PC-3 (cell line): ENCODE measurements around the gene FADS1. TPM values are rescaled to one million over a fixed set of nuclear protein-coding genes. Genes with fewer than 3 reads are reported as not detected.

Source experiments
- ATAC-seq: fragments of 200-7000 bp; cut with Tn5 transposase; 2 replicates; pipeline ENCODE4 v1.9.1; 2020; ENCODE audit warnings: mild to moderate bottlenecking, moderate library complexity
- BruUV-seq: library from RNA; stranded (reverse); fragments of 400-500 nt; replicated peaks from 2 replicates; lab custom pipeline; 2021; lab: Mats Ljungman, UMichigan
- CTCF ChIA-PET: fragments of 300-600 bp; sonication (Branson Sonifier 250); formaldehyde crosslinking; loops from one replicate; lab custom pipeline; 2022; ENCODE audit warnings: antibody characterized with exemption; lab: Charles Lee
- POLR2A ChIA-PET: fragments of 300-600 bp; sonication (Branson Sonifier 250); formaldehyde crosslinking; loops from one replicate; lab custom pipeline; 2022; ENCODE audit warnings: antibody characterized with exemption; ENCODE audit not compliant: unreplicated experiment; lab: Charles Lee
- DNase-seq: peaks from one replicate; pipeline ENCODE4 v3.0.0-alpha.2; 2015
- H2AFZ ChIP-seq: fragments of 300-600 bp; sonication (generic); 2 replicates; pipeline ENCODE4 v1.6.0; 2016; ENCODE audit warnings: antibody characterized with exemption, low read length
- H3F3A ChIP-seq: fragments of 300-600 bp; sonication (generic); one replicate; pipeline ENCODE4 v1.6.0; 2017; ENCODE audit warnings: antibody characterized with exemption, low read length, control low read depth, mild to moderate bottlenecking; ENCODE audit not compliant: unreplicated experiment
- H3K27ac ChIP-seq: fragments of 300-600 bp; sonication (generic); 2 replicates; pipeline ENCODE4 v1.5.1; 2016; ENCODE audit warnings: mild to moderate bottlenecking, low read length
- H3K27me3 ChIP-seq: fragments of 300-600 bp; sonication (generic); 2 replicates; pipeline ENCODE4 v1.6.1; 2016; ENCODE audit warnings: low read length, mixed read lengths
- H3K36me3 ChIP-seq: fragments of 300-600 bp; sonication (generic); 2 replicates; pipeline ENCODE4 v1.6.1; 2016; ENCODE audit warnings: low read depth, mixed run types, low read length, mixed read lengths
- H3K4me1 ChIP-seq: fragments of 300-600 bp; sonication (generic); 2 replicates; pipeline ENCODE4 v1.5.1; 2016; ENCODE audit warnings: low read length; ENCODE audit not compliant: insufficient read depth
- H3K4me2 ChIP-seq: fragments of 300-600 bp; sonication (generic); 2 replicates; pipeline ENCODE4 v1.6.0; 2016; ENCODE audit warnings: low read length
- H3K4me3 ChIP-seq: fragments of 300-600 bp; sonication (generic); 2 replicates; pipeline ENCODE4 v1.5.1; 2016; ENCODE audit warnings: mild to moderate bottlenecking, low read length, mixed read lengths
- H3K79me2 ChIP-seq: fragments of 300-600 bp; sonication (generic); 2 replicates; pipeline ENCODE4 v1.6.1; 2017; ENCODE audit warnings: low read length, mixed read lengths
- H3K9ac ChIP-seq: fragments of 300-600 bp; sonication (generic); 2 replicates; pipeline ENCODE4 v1.6.0; 2016; ENCODE audit warnings: mild to moderate bottlenecking, low read length
- H3K9me2 ChIP-seq: fragments of 300-600 bp; sonication (generic); replicated peaks from 2 replicates; pipeline ENCODE4 v1.6.1; 2016; ENCODE audit warnings: mixed run types, low read length, mixed read lengths
- H3K9me3 ChIP-seq: fragments of 300-600 bp; sonication (generic); 2 replicates; pipeline ENCODE4 v1.6.1; 2016; ENCODE audit warnings: low read length, mixed read lengths
- H4K20me1 ChIP-seq: fragments of 300-600 bp; sonication (generic); 2 replicates; pipeline ENCODE4 v1.6.1; 2016; ENCODE audit warnings: low read length, mixed read lengths
- EZH2 ChIP-seq: fragments of 300-600 bp; sonication (generic); IDR thresholded peaks from one replicate; pipeline ENCODE4 v1.6.1; 2017; ENCODE audit warnings: antibody characterized with exemption, mild to moderate bottlenecking, low read length; ENCODE audit not compliant: unreplicated experiment
- EZH2phosphoT487 ChIP-seq: fragments of 300-600 bp; sonication (generic); IDR thresholded peaks from 2 replicates; pipeline ENCODE4 v1.6.1; 2018; ENCODE audit warnings: mild to moderate bottlenecking, antibody characterized with exemption, low read length, borderline replicate concordance
- intact Hi-C: fragments of 100-400 bp; cut with micrococcal nuclease; formaldehyde crosslinking; loops from 2 replicates; pipeline ENCODE4 v1.9.0; 2023
- total RNA-seq: library from RNA; depleted of rRNA; stranded (reverse); fragments of >200 nt; gene quantifications from 2 replicates; pipeline ENCODE4 v1.2.3, GENCODE V29; 2014
- TF ChIP-seq, protein P1 (sequence below): fragments of 300-600 bp; sonication (generic); conservative IDR thresholded peaks from 2 replicates; pipeline ENCODE4 v1.5.1; 2017; ENCODE audit warnings: antibody characterized with exemption, low read depth, mild to moderate bottlenecking, low read length

Gene FADS1
- total RNA-seq, 1 experiment from 2014 or later: 84.4 TPM

DNA sequence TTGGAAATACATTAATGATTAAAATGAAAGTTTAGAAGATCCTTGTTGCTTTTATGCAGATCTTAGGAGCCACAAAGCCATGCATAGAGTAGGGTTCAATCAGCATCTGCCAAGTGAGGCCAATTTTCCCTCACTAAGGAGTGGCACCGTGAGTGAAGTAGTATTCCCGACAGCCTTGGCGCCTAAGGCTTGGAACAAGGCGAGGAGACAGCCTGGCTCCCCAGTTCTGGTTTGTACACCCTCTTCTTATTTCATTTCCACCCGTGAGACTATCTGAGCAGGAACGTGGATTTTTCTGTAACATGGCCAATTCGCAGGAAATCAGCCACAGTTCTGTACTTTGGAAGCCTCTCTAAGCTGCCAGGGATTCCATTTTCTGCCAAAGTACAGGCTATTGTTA, 33.9 kb upstream of the FADS1 start:
- no peak overlapping the region for H3K27ac ChIP-seq
- DNase-seq (no peak), ATAC-seq (no peak)
- POLR2A ChIA-PET: no interaction called here
- no peaks in the 10 kb centered on the region for H3K79me2 ChIP-seq
- no peaks in the 10 kb centered on the region for H3K27me3 ChIP-seq
- intact Hi-C loops: no loop called here
- H2AFZ ChIP-seq: no peak overlapping the region
- no peaks in the 10 kb centered on the region for H3K9me3 ChIP-seq
- H3F3A ChIP-seq: no peaks in the 10 kb centered on the region
- no peaks in the 10 kb centered on the region for H3K4me1 ChIP-seq
- H3K9ac ChIP-seq: no peak overlapping the region
- CTCF ChIA-PET: no interaction called here
- H3K4me2 ChIP-seq: no peak overlapping the region
- no peak overlapping the region for H3K4me3 ChIP-seq
- BruUV-seq: no TSS peak
- no peak for TF ChIP-seq EZH2
- TF ChIP-seq, protein P1, sequence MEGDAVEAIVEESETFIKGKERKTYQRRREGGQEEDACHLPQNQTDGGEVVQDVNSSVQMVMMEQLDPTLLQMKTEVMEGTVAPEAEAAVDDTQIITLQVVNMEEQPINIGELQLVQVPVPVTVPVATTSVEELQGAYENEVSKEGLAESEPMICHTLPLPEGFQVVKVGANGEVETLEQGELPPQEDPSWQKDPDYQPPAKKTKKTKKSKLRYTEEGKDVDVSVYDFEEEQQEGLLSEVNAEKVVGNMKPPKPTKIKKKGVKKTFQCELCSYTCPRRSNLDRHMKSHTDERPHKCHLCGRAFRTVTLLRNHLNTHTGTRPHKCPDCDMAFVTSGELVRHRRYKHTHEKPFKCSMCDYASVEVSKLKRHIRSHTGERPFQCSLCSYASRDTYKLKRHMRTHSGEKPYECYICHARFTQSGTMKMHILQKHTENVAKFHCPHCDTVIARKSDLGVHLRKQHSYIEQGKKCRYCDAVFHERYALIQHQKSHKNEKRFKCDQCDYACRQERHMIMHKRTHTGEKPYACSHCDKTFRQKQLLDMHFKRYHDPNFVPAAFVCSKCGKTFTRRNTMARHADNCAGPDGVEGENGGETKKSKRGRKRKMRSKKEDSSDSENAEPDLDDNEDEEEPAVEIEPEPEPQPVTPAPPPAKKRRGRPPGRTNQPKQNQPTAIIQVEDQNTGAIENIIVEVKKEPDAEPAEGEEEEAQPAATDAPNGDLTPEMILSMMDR: no peak
- TF ChIP-seq EZH2phosphoT487: no peak
- H3K9me2 ChIP-seq: no peaks in the 10 kb centered on the region
- H3K36me3 ChIP-seq: peaks cover 22% of the 10 kb centered on the region
- H4K20me1 ChIP-seq: no peaks in the 10 kb centered on the region

DNA sequence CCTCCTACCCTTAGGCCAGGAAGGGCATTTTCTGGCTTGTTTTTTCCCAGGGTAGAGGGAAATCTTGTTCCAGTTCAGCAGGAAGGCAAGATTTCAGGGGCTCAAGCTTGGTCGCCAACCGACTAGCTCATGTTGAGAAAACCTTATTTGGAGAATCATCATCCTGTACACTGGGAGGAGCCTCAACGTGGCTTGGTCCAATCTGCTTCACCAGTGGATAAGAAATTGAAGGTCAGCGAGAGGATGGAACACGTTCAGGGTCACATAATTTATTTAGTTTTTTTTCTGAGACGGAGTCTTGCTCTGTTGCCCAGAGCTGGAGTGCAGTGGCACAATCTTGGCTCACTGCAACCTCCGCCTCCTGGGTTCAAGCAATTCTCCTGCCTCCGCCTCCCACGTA, 31.8 kb upstream of the FADS1 start:
- Histone ChIP-seq H3K4me1 (no peaks in the 10 kb centered on the region), H3K79me2 (no peaks in the 10 kb centered on the region), H3K9me3 (no peaks in the 10 kb centered on the region), H3K27me3 (no peaks in the 10 kb centered on the region), H3K36me3 (peaks cover 25% of the 10 kb centered on the region), H3F3A (no peaks in the 10 kb centered on the region), H4K20me1 (no peaks in the 10 kb centered on the region), H3K4me3 (no peak overlapping the region), H3K9me2 (no peaks in the 10 kb centered on the region), H3K9ac (no peak overlapping the region), H2AFZ (no peak overlapping the region), H3K27ac (no peak overlapping the region), H3K4me2 (no peak overlapping the region)
- TF ChIP-seq, protein P1: no peak
- TF ChIP-seq EZH2phosphoT487 (no peak), EZH2 (no peak)
- BruUV-seq: no TSS peak
- ChIA-PET POLR2A (no interaction called here), CTCF (no interaction called here)
- ATAC-seq (no peak), DNase-seq (no peak)
- intact Hi-C loops: no loop called here

DNA sequence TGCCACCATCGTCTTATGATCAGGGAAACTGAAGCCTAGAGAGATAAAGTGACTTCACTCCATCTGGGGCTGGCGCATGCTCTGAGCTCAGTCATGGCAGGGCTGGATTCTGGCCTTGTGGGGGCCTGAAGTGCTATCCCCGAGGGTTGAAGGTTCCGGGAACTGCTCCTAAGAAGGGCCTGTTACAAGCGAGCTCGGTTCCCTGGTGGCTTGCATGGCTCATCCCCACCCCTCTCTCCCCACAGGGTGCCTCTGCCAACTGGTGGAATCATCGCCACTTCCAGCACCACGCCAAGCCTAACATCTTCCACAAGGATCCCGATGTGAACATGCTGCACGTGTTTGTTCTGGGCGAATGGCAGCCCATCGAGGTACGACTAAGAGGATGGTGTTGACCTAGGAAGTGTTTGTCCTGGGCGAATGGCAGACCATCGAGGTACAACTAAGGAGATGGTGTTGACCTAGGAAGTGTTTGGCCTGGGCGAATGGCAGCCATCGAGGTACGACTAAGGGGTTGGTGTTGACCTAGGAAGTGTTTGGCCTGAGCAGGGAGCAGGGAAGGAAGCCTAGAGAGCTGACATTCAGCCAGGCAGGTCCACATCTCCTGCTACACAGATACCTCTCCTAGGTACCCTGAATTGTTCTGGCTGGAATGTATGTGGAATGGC, 31.2 kb upstream of the FADS1 start:
- intact Hi-C loops: no loop called here
- no TSS peak for BruUV-seq
- ChIA-PET CTCF (interaction anchor here (0.5 kb wide), 1 partner anchor 33 kb away, joined by 3 read pairs; no protein-coding TSS in a partner anchor), POLR2A (no interaction called here)
- no peak for ATAC-seq
- Histone ChIP-seq H4K20me1 (no peaks in the 10 kb centered on the region), H3K9ac (no peak overlapping the region), H3K9me2 (no peaks in the 10 kb centered on the region), H3K4me3 (no peak overlapping the region), H3K4me2 (no peak overlapping the region), H2AFZ (no peak overlapping the region), H3K4me1 (no peaks in the 10 kb centered on the region), H3F3A (no peaks in the 10 kb centered on the region), H3K27ac (no peak overlapping the region), H3K36me3 (peaks cover 28% of the 10 kb centered on the region), H3K27me3 (no peaks in the 10 kb centered on the region), H3K79me2 (no peaks in the 10 kb centered on the region), H3K9me3 (no peaks in the 10 kb centered on the region)
- no peak for DNase-seq
- no peak for TF ChIP-seq EZH2phosphoT487
- TF ChIP-seq, protein P1: no peak
- TF ChIP-seq EZH2: no peak
